RWPE2 (cell line): ENCODE results near the gene RHOJ.

ENCODE experiments used
- ATAC-seq: fragments of 200-7000 bp; cut with Tn5 transposase; 3 replicates; pipeline ENCODE4 v1.9.1; 2021; ENCODE audit warnings: low read depth
- DNase-seq: peaks from one replicate; pipeline ENCODE4 v3.0.0-alpha.2; 2020; ENCODE audit warnings: low spot score
- H3K27ac ChIP-seq: fragments of 450-650 bp; 2 replicates; pipeline ENCODE4 v1.5.1; 2017; ENCODE audit warnings: mild to moderate bottlenecking; ENCODE audit not compliant: poor library complexity, severe bottlenecking
- H3K27me3 ChIP-seq: fragments of 250-450 bp; sonication (Bioruptor Pico); 2 replicates; pipeline ENCODE4 v1.5.1; 2021; ENCODE audit warnings: mild to moderate bottlenecking, moderate library complexity; ENCODE audit not compliant: insufficient read depth, poor library complexity, severe bottlenecking
- H3K36me3 ChIP-seq: fragments of 250-450 bp; sonication (Bioruptor Pico); 2 replicates; pipeline ENCODE4 v1.5.1; 2020; ENCODE audit warnings: low read depth, mild to moderate bottlenecking, moderate library complexity
- H3K4me1 ChIP-seq: fragments of 250-450 bp; sonication (Bioruptor Pico); 2 replicates; pipeline ENCODE4 v1.5.1; 2021; ENCODE audit warnings: mild to moderate bottlenecking, moderate library complexity; ENCODE audit not compliant: insufficient read depth, poor library complexity, severe bottlenecking
- H3K4me3 ChIP-seq: fragments of 250-450 bp; sonication (Bioruptor Pico); 2 replicates; pipeline ENCODE4 v1.5.1; 2021; ENCODE audit warnings: mild to moderate bottlenecking, moderate library complexity; ENCODE audit not compliant: severe bottlenecking
- H3K9me3 ChIP-seq: fragments of 250-450 bp; sonication (Bioruptor Pico); 2 replicates; pipeline ENCODE4 v1.5.1; 2021; ENCODE audit warnings: mild to moderate bottlenecking, moderate library complexity; ENCODE audit not compliant: severe bottlenecking
- CTCF ChIP-seq: fragments of 450-650 bp; IDR thresholded peaks from one replicate; pipeline ENCODE4 v1.5.1; 2017; ENCODE audit warnings: mild to moderate bottlenecking, moderate library complexity; ENCODE audit not compliant: poor library complexity, severe bottlenecking

The RHOJ gene

GRCh38 chr14:63257299-63257698, 53.1 kb downstream of the RHOJ start:
- Histone ChIP-seq H3K36me3 (no peaks in the 10 kb centered on the region), H3K27ac (no peak overlapping the region), H3K4me3 (no peak overlapping the region), H3K9me3 (no peaks in the 10 kb centered on the region), H3K27me3 (no peaks in the 10 kb centered on the region), H3K4me1 (no peaks in the 10 kb centered on the region)
- no peak for ATAC-seq
- no peak for TF ChIP-seq CTCF
- no peak for DNase-seq

- DNase-seq = no peak
- no peaks in the 10 kb centered on the region for H3K9me3 ChIP-seq
- no peak overlapping the region for H3K4me3 ChIP-seq
- no peak for ATAC-seq
- H3K4me1 ChIP-seq = peaks cover 4% of the 10 kb centered on the region
- H3K27me3 ChIP-seq = no peaks in the 10 kb centered on the region
- H3K36me3 ChIP-seq = no peaks in the 10 kb centered on the region
- TF ChIP-seq CTCF = no peak
- no peak overlapping the region for H3K27ac ChIP-seq
Observed at GRCh38 chr14:63262446-63262845, 58.2 kb downstream of the RHOJ start.

GRCh38 chr14:63266106-63266505, 61.9 kb downstream of the RHOJ start:
- H3K27me3 ChIP-seq = no peaks in the 10 kb centered on the region
- no peaks in the 10 kb centered on the region for H3K36me3 ChIP-seq
- peaks cover 4% of the 10 kb centered on the region for H3K4me1 ChIP-seq
- H3K4me3 ChIP-seq = no peak overlapping the region
- no peak for TF ChIP-seq CTCF
- H3K27ac ChIP-seq = no peak overlapping the region
- no peak for DNase-seq
- H3K9me3 ChIP-seq = no peaks in the 10 kb centered on the region
- peak; percentile 57; the same call in 1 of the 3 replicates for ATAC-seq

- no peaks in the 10 kb centered on the region for H3K36me3 ChIP-seq
- TF ChIP-seq CTCF = no peak
- H3K27ac ChIP-seq = no peak overlapping the region
- H3K27me3 ChIP-seq = no peaks in the 10 kb centered on the region
- no peaks in the 10 kb centered on the region for H3K9me3 ChIP-seq
- no peak overlapping the region for H3K4me3 ChIP-seq
- ATAC-seq (no peak), DNase-seq (no peak)
- H3K4me1 ChIP-seq = peaks cover 4% of the 10 kb centered on the region
Observed at GRCh38 chr14:63267171-63267570, 62.9 kb downstream of the RHOJ start.

- TF ChIP-seq CTCF = no peak
- H3K9me3 ChIP-seq = no peaks in the 10 kb centered on the region
- no peak overlapping the region for H3K27ac ChIP-seq
- H3K4me1 ChIP-seq = peaks cover 4% of the 10 kb centered on the region
- no peak for DNase-seq
- H3K36me3 ChIP-seq = no peaks in the 10 kb centered on the region
- ATAC-seq = no peak
- no peak overlapping the region for H3K4me3 ChIP-seq
- H3K27me3 ChIP-seq = no peaks in the 10 kb centered on the region
Observed at GRCh38 chr14:63268771-63269170, 64.5 kb downstream of the RHOJ start.
